Neural cell (in vitro differentiated cells): ENCODE results near the gene PPP1R3G. TPM values are rescaled to one million over a fixed set of nuclear protein-coding genes. Genes with fewer than 3 reads are reported as not detected.

ENCODE experiments used
- H2AFZ ChIP-seq: fragments of 200-600, 300-800 bp; sonication (generic), shearing (Covaris generic); 2 replicates; pipeline ENCODE4 v1.6.0; 2014; ENCODE audit warnings: low read depth, mild to moderate bottlenecking, antibody characterized with exemption, low read length, moderate library complexity
- H3F3A ChIP-seq: fragments of 200-600 bp; shearing (Covaris generic); 2 replicates; pipeline ENCODE4 v1.6.1; 2016; ENCODE audit warnings: mild to moderate bottlenecking, moderate library complexity, mixed read lengths, antibody characterized with exemption, low read length; ENCODE audit not compliant: insufficient read depth, poor library complexity, severe bottlenecking
- H3K27ac ChIP-seq: fragments of 200-600, 300-800 bp; sonication (generic), shearing (Covaris generic); 2 replicates; pipeline ENCODE4 v1.5.1; 2014; ENCODE audit warnings: mild to moderate bottlenecking, low read length, moderate library complexity
- H3K27me3 ChIP-seq: fragments of 300-800, 200-600 bp; sonication (generic), shearing (Covaris generic); 2 replicates; pipeline ENCODE4 v1.6.0; 2014; ENCODE audit warnings: mild to moderate bottlenecking, low read depth, low read length, moderate library complexity; ENCODE audit not compliant: insufficient read depth
- H3K36me3 ChIP-seq: fragments of 300-800, 200-600 bp; sonication (generic), shearing (Covaris generic); 2 replicates; pipeline ENCODE4 v1.5.1; 2014; ENCODE audit warnings: mild to moderate bottlenecking, antibody characterized with exemption, low read length, moderate library complexity; ENCODE audit not compliant: insufficient read depth
- H3K4me2 ChIP-seq: fragments of 300-800, 200-600 bp; sonication (generic), shearing (Covaris generic); 2 replicates; pipeline ENCODE4 v1.6.0; 2014; ENCODE audit warnings: mild to moderate bottlenecking, low read length
- H3K4me3 ChIP-seq: fragments of 300-800, 200-600 bp; sonication (generic), shearing (Covaris generic); 2 replicates; pipeline ENCODE4 v1.5.1; 2014; ENCODE audit warnings: mild to moderate bottlenecking, low read length, moderate library complexity
- H3K79me2 ChIP-seq: fragments of 200-600 bp; shearing (Covaris generic); replicated peaks from 2 replicates; pipeline ENCODE4 v1.6.0; 2014; ENCODE audit warnings: mild to moderate bottlenecking, low read length, moderate library complexity; ENCODE audit not compliant: insufficient read depth
- H3K9ac ChIP-seq: fragments of 300-800, 200-600 bp; sonication (generic), shearing (Covaris generic); 2 replicates; pipeline ENCODE4 v1.6.1; 2016; ENCODE audit warnings: mild to moderate bottlenecking, low read length, mixed read lengths
- H3K9me2 ChIP-seq: fragments of 200-600 bp; shearing (Covaris generic); 2 replicates; pipeline ENCODE4 v1.6.1; 2016; ENCODE audit warnings: mild to moderate bottlenecking, low read length, mixed read lengths; ENCODE audit not compliant: insufficient read depth
- H3K9me3 ChIP-seq: fragments of 200-600, 300-800 bp; sonication (generic), shearing (Covaris generic); 2 replicates; pipeline ENCODE4 v1.6.1; 2016; ENCODE audit warnings: mild to moderate bottlenecking, mixed run types, low read length, moderate library complexity, mixed read lengths
- H4K20me1 ChIP-seq: fragments of 200-600 bp; shearing (Covaris generic); 2 replicates; pipeline ENCODE4 v1.6.1; 2016; ENCODE audit warnings: mild to moderate bottlenecking, mixed run types; ENCODE audit not compliant: insufficient read depth
- CTCF ChIP-seq: fragments of 450-650 bp; IDR thresholded peaks from 2 replicates; pipeline ENCODE4 v1.5.1; 2014; ENCODE audit warnings: antibody characterized with exemption, mild to moderate bottlenecking, moderate library complexity; ENCODE audit not compliant: poor library complexity, severe bottlenecking
- EP300 ChIP-seq: fragments of 450-650 bp; conservative IDR thresholded peaks from 2 replicates; pipeline ENCODE4 v1.6.1; 2014; ENCODE audit warnings: antibody characterized with exemption, mild to moderate bottlenecking, moderate library complexity; ENCODE audit not compliant: poor library complexity, severe bottlenecking
- EZH2 ChIP-seq: fragments of 200-600, 300-800 bp; shearing (Covaris generic), sonication (generic); IDR thresholded peaks from 2 replicates; pipeline ENCODE4 v1.6.1; 2014; ENCODE audit warnings: antibody characterized with exemption, low read length, borderline replicate concordance, mild to moderate bottlenecking; ENCODE audit not compliant: insufficient read depth, poor library complexity, severe bottlenecking
- MXI1 ChIP-seq: fragments of 450-650 bp; conservative IDR thresholded peaks from 2 replicates; pipeline ENCODE4 v1.6.1; 2014; ENCODE audit warnings: antibody characterized with exemption, mild to moderate bottlenecking; ENCODE audit not compliant: poor library complexity, severe bottlenecking
- POLR2AphosphoS5 ChIP-seq: IDR thresholded peaks from 2 replicates; pipeline ENCODE4 v1.6.1; 2012
- RAD21 ChIP-seq: fragments of 450-650 bp; conservative IDR thresholded peaks from 2 replicates; pipeline ENCODE4 v1.6.1; 2014; ENCODE audit warnings: antibody characterized with exemption, mild to moderate bottlenecking, moderate library complexity
- REST ChIP-seq: IDR thresholded peaks from 2 replicates; pipeline ENCODE4 v1.6.1; 2012; ENCODE audit warnings: borderline replicate concordance
- SMC3 ChIP-seq: fragments of 450-650 bp; conservative IDR thresholded peaks from 2 replicates; pipeline ENCODE4 v1.6.1; 2014; ENCODE audit warnings: antibody characterized with exemption, mild to moderate bottlenecking, moderate library complexity; ENCODE audit not compliant: poor library complexity
- TAF1 ChIP-seq: IDR thresholded peaks from 2 replicates; pipeline ENCODE4 v1.6.1; 2012; ENCODE audit warnings: low read depth
- polyA plus RNA-seq: library from polyadenylated mRNA; depleted of rRNA; stranded (reverse); fragments of >200 nt; gene quantifications from 2 replicates; pipeline ENCODE4 v1.2.3, GENCODE V29; 2014

PPP1R3G gene
- polyA plus RNA-seq, 1 donor from 2014 or later = not detected

- H3K79me2 ChIP-seq = no peaks in the 10 kb centered on the region
- H3K36me3 ChIP-seq = no peaks in the 10 kb centered on the region
- no peak overlapping the region for H3K27ac ChIP-seq
- H3K4me3 ChIP-seq = no peak overlapping the region
- H3K27me3 ChIP-seq = no peaks in the 10 kb centered on the region
- TF ChIP-seq TAF1 (no peak), EP300 (no peak), RAD21 (no peak), MXI1 (no peak), CTCF (no peak), POLR2AphosphoS5 (no peak), SMC3 (no peak), EZH2 (no peak), REST (no peak)
- no peak overlapping the region for H3K4me2 ChIP-seq
- no peaks in the 10 kb centered on the region for H3K9me3 ChIP-seq
- no peaks in the 10 kb centered on the region for H3K9me2 ChIP-seq
- H4K20me1 ChIP-seq = no peaks in the 10 kb centered on the region
- H3K9ac ChIP-seq = no peak overlapping the region
- H3F3A ChIP-seq = no peaks in the 10 kb centered on the region
- H2AFZ ChIP-seq = no peak overlapping the region
Observed at GRCh38 chr6:5103250-5103649, 18.1 kb downstream of the PPP1R3G start.

GRCh38 chr6:5104667-5105066 lies 19.5 kb downstream of the PPP1R3G start:
- Histone ChIP-seq H3F3A (no peaks in the 10 kb centered on the region), H3K4me3 (no peak overlapping the region), H3K9me2 (no peaks in the 10 kb centered on the region), H3K27ac (no peak overlapping the region), H2AFZ (no peak overlapping the region), H3K36me3 (no peaks in the 10 kb centered on the region), H4K20me1 (no peaks in the 10 kb centered on the region), H3K4me2 (no peak overlapping the region), H3K79me2 (no peaks in the 10 kb centered on the region), H3K9me3 (no peaks in the 10 kb centered on the region), H3K9ac (no peak overlapping the region), H3K27me3 (no peaks in the 10 kb centered on the region)
- TF ChIP-seq EP300 = no peak
- no peak for TF ChIP-seq CTCF
- TF ChIP-seq EZH2 = no peak
- TF ChIP-seq RAD21 = no peak
- TF ChIP-seq REST = no peak
- no peak for TF ChIP-seq MXI1
- no peak for TF ChIP-seq TAF1
- TF ChIP-seq POLR2AphosphoS5 = no peak
- no peak for TF ChIP-seq SMC3
